K562 (cell line): ENCODE results near the gene TPX2. TPM values are rescaled to one million over a fixed set of nuclear protein-coding genes. Genes with fewer than 3 reads are reported as not detected.

Source experiments
- CEBPZ ChIP-seq: fragments of 150-350 bp; IDR thresholded peaks from 2 replicates; pipeline ENCODE4 v1.6.1; 2014; ENCODE audit warnings: low read depth, mild to moderate bottlenecking, low read length, borderline replicate concordance
- CHD2 ChIP-seq: IDR thresholded peaks from 2 replicates; pipeline ENCODE4 v1.6.1; 2011; ENCODE audit warnings: low read depth, low read length
- DDX20 ChIP-seq: fragments of 450-650 bp; IDR thresholded peaks from 2 replicates; pipeline ENCODE4 v1.6.1; 2016; ENCODE audit warnings: missing genetic modification characterization, low read depth, mild to moderate bottlenecking, missing compliant biosample characterization, moderate library complexity
- E2F5 ChIP-seq: sonication (generic); formaldehyde crosslinking; IDR thresholded peaks from 2 replicates; pipeline ENCODE4 v1.8.0; 2022; ENCODE audit warnings: mild to moderate bottlenecking, missing genetic modification reagents
- HINFP ChIP-seq: fragments of 450-650 bp; conservative IDR thresholded peaks from 2 replicates; pipeline ENCODE4 v1.6.1; 2016; ENCODE audit warnings: missing genetic modification characterization, low read depth, mild to moderate bottlenecking, control low read depth, missing compliant biosample characterization
- HSF4 ChIP-seq: fragments of 250-450 bp; sonication (Bioruptor Pico); IDR thresholded peaks from 2 replicates; pipeline ENCODE4 v2.1.2; 2022; ENCODE audit warnings: mild to moderate bottlenecking, moderate library complexity, borderline replicate concordance
- ILK ChIP-seq: fragments of 450-650 bp; IDR thresholded peaks from 2 replicates; pipeline ENCODE4 v1.6.1; 2016; ENCODE audit warnings: missing genetic modification characterization, low read depth, mild to moderate bottlenecking, missing compliant biosample characterization, moderate library complexity, borderline replicate concordance
- KLF10 ChIP-seq: fragments of 250-450 bp; sonication (Bioruptor Pico); IDR thresholded peaks from 2 replicates; pipeline ENCODE4 v1.6.1; 2021; ENCODE audit warnings: matching md5 sums
- SMARCE1 ChIP-seq: fragments of 450-650 bp; IDR thresholded peaks from 2 replicates; pipeline ENCODE4 v1.7.1; 2016; ENCODE audit warnings: mild to moderate bottlenecking
- STAG1 ChIP-seq: sonication (generic); formaldehyde crosslinking; IDR thresholded peaks from 2 replicates; pipeline ENCODE4 v1.5.0; 2020; ENCODE audit warnings: missing genetic modification reagents, borderline replicate concordance
- TSHZ1 ChIP-seq: fragments of 250-450 bp; sonication (Bioruptor Pico); IDR thresholded peaks from 2 replicates; pipeline ENCODE4 v1.4.0; 2020; ENCODE audit warnings: mild to moderate bottlenecking, moderate library complexity
- USF2 ChIP-seq: sonication (generic); formaldehyde crosslinking; IDR thresholded peaks from 2 replicates; pipeline ENCODE4 v1.5.0; 2020; ENCODE audit warnings: missing genetic modification reagents
- XRCC5 ChIP-seq: fragments of 200-400 bp; formaldehyde crosslinking; IDR thresholded peaks from 2 replicates; pipeline ENCODE4 v1.6.1; 2017; ENCODE audit warnings: low read depth, mild to moderate bottlenecking, low read length
- ZNF511 ChIP-seq: sonication (generic); formaldehyde crosslinking; IDR thresholded peaks from 2 replicates; pipeline ENCODE4 v1.8.0; 2022; ENCODE audit warnings: mild to moderate bottlenecking, missing genetic modification reagents
- polyA plus RNA-seq, 8 experiments: library from polyadenylated mRNA; depleted of rRNA in 4 of 8; stranded (reverse) in 5 of 8; unstranded in 3 of 8; fragments of >200 nt; fragmentation: Nextera tagmentation in 2 of 8; fragmentation: Illumina TruSeq in 1 of 8; extraction: Ambion mirVana in 2 of 8; extraction: Trizol in 1 of 8; gene quantifications; 2 replicates each; pipeline versions ENCODE4 v1.2.1 to v1.2.3, GENCODE V29; 2011 to 2014; ENCODE audit warnings: inconsistent platforms in 1 of 8, missing spikeins in 1 of 8
- total RNA-seq, 7 experiments: library from RNA; depleted of rRNA in 6 of 7; stranded (reverse); fragments of >200 nt in 6 of 7; fragmentation: Illumina TruSeq in 2 of 7; extraction: Trizol in 2 of 7; gene quantifications; 2 replicates each; pipeline versions ENCODE4 v1.2.1 to v1.2.3, GENCODE V29; 2011 to 2021; ENCODE audit warnings: low replicate concordance in 1 of 7

TPX2 gene
- total and polyA plus RNA-seq, 9 of the 15 experiments (the other 6 are each of a cell fraction or from before 2014, with no cell fraction given): 48.0 to 241 (median 133) TPM

- TF ChIP-seq TSHZ1 (no peak), XRCC5 (peak; percentile 87), STAG1 (CRISPR knock-in tag) (peak; percentile 73; the same call in 1 of the 2 replicates), CHD2 (peak; percentile 89), HSF4 (CRISPR knock-in tag) (no peak), KLF10 (CRISPR knock-in tag) (no peak), USF2 (CRISPR knock-in tag) (no peak; the same call in 1 of the 2 replicates), E2F5 (CRISPR knock-in tag) (no peak), ILK (tag) (no peak), SMARCE1 (no peak), CEBPZ (peak; percentile 13; the same call in 1 of the 2 replicates), HINFP (no peak), DDX20 (no peak), ZNF511 (CRISPR knock-in tag) (0 out of 2 replicates have a peak, but pooled peaks have one; percentile 38)
Measured at GRCh38 chr20:31723319-31724078, 15.6 kb upstream of the TPX2 start (continued).
